HEK293T (cell line): ENCODE measurements around the gene ACRV1.

ENCODE experiments used
- CTCF ChIA-PET: fragments of 350-600 bp; formaldehyde crosslinking; extraction: SDS; loops from one replicate; lab custom pipeline; 2021; ENCODE audit warnings: antibody characterized with exemption, inconsistent platforms; lab: Yijun Ruan, JAX
- POLR2A ChIA-PET: fragments of 350-600 bp; formaldehyde crosslinking; extraction: SDS; loops from one replicate; lab custom pipeline; 2020; ENCODE audit warnings: antibody characterized with exemption, inconsistent platforms; lab: Yijun Ruan, JAX
- DNase-seq: peaks from one replicate; pipeline ENCODE4 v3.0.0; 2012; ENCODE audit warnings: mixed read lengths; ENCODE audit errors: extremely low spot score
- ARNT ChIP-seq: fragments of 450-650 bp; IDR thresholded peaks from 2 replicates; pipeline ENCODE4 v1.6.1; 2017; ENCODE audit warnings: mild to moderate bottlenecking
- BHLHE40 ChIP-seq: fragments of 450-650 bp; IDR thresholded peaks from 2 replicates; pipeline ENCODE4 v1.6.1; 2016; ENCODE audit warnings: mild to moderate bottlenecking, moderate library complexity, borderline replicate concordance
- CTBP1 ChIP-seq: fragments of 450-650 bp; IDR thresholded peaks from 2 replicates; pipeline ENCODE4 v1.6.1; 2016; ENCODE audit warnings: borderline replicate concordance
- ELF4 ChIP-seq: fragments of 450-650 bp; IDR thresholded peaks from 2 replicates; pipeline ENCODE4 v1.6.1; 2017; ENCODE audit warnings: antibody characterized with exemption
- FOXA1 ChIP-seq: fragments of 450-650 bp; IDR thresholded peaks from 2 replicates; pipeline ENCODE4 v1.6.1; 2016; ENCODE audit warnings: mild to moderate bottlenecking
- FOXK2 ChIP-seq: fragments of 450-650 bp; IDR thresholded peaks from 2 replicates; pipeline ENCODE4 v1.6.1; 2016; ENCODE audit warnings: mild to moderate bottlenecking
- FOXM1 ChIP-seq: fragments of 450-650 bp; IDR thresholded peaks from 2 replicates; pipeline ENCODE4 v1.6.1; 2017; ENCODE audit warnings: mild to moderate bottlenecking, borderline replicate concordance
- HDGF ChIP-seq: fragments of 450-650 bp; IDR thresholded peaks from 2 replicates; pipeline ENCODE4 v1.6.1; 2017; ENCODE audit warnings: antibody characterized with exemption, borderline replicate concordance
- L3MBTL2 ChIP-seq: fragments of 450-650 bp; conservative IDR thresholded peaks from 2 replicates; pipeline ENCODE4 v1.6.1; 2016; ENCODE audit warnings: mild to moderate bottlenecking
- LEF1 ChIP-seq: fragments of 450-650 bp; IDR thresholded peaks from 2 replicates; pipeline ENCODE4 v1.6.1; 2017; ENCODE audit warnings: mild to moderate bottlenecking, borderline replicate concordance
- NFRKB ChIP-seq: fragments of 450-650 bp; IDR thresholded peaks from 2 replicates; pipeline ENCODE4 v1.6.1; 2016; ENCODE audit warnings: mild to moderate bottlenecking, moderate library complexity
- PKNOX1 ChIP-seq: fragments of 450-650 bp; IDR thresholded peaks from 2 replicates; pipeline ENCODE4 v1.6.1; 2016
- SP1 ChIP-seq: fragments of 450-650 bp; IDR thresholded peaks from 2 replicates; pipeline ENCODE4 v1.6.1; 2017
- SUZ12 ChIP-seq: fragments of 450-650 bp; IDR thresholded peaks from 2 replicates; pipeline ENCODE4 v1.6.1; 2016; ENCODE audit warnings: mild to moderate bottlenecking
- TARDBP ChIP-seq: fragments of 450-650 bp; IDR thresholded peaks from 2 replicates; pipeline ENCODE4 v1.6.1; 2016
- ZNF384 ChIP-seq: fragments of 450-650 bp; IDR thresholded peaks from 2 replicates; pipeline ENCODE4 v1.6.1; 2016

The ACRV1 gene

GRCh38 chr11:125701018-125701610 lies 20.5 kb upstream of the ACRV1 start:
- ChIA-PET POLR2A (no interaction called here), CTCF (no interaction called here)
- TF ChIP-seq FOXA1 (no peak), ELF4 (no peak)
- DNase-seq, result no peak

GRCh38 chr11:125694951-125695350 lies 14.3 kb upstream of the ACRV1 start:
- no peak for DNase-seq
- TF ChIP-seq ZNF384, result no peak
- no peak for TF ChIP-seq NFRKB
- no peak for TF ChIP-seq SUZ12
- TF ChIP-seq SP1, result no peak
- TF ChIP-seq CTBP1, result no peak
- no peak for TF ChIP-seq ARNT
- no peak for TF ChIP-seq BHLHE40
- no peak for TF ChIP-seq TARDBP
- no peak for TF ChIP-seq FOXK2
- no peak for TF ChIP-seq L3MBTL2
- no peak for TF ChIP-seq FOXM1
- no peak for TF ChIP-seq PKNOX1
- TF ChIP-seq FOXA1, result no peak
- TF ChIP-seq HDGF, result no peak
- CTCF ChIA-PET, result interaction anchor here (0.6 kb wide), 1 partner anchor 651 kb away, joined by 3 read pairs; no protein-coding TSS in a partner anchor
- POLR2A ChIA-PET, result no interaction called here

- no peak for TF ChIP-seq L3MBTL2
- no peak for TF ChIP-seq HDGF
- TF ChIP-seq LEF1, result no peak
- TF ChIP-seq ELF4, result no peak
- TF ChIP-seq FOXK2, result no peak
- no peak for TF ChIP-seq NFRKB
- no peak for TF ChIP-seq FOXA1
- TF ChIP-seq BHLHE40, result no peak
- no peak for TF ChIP-seq SP1
- no peak for TF ChIP-seq TARDBP
- no peak for TF ChIP-seq PKNOX1
- no peak for TF ChIP-seq FOXM1
- no peak for TF ChIP-seq ARNT
- TF ChIP-seq SUZ12, result no peak
- TF ChIP-seq ZNF384, result no peak
- no peak for TF ChIP-seq CTBP1
- POLR2A ChIA-PET, result no interaction called here
- no peak for DNase-seq
- CTCF ChIA-PET, result no interaction called here
These were observed 12.2 kb upstream of the ACRV1 start for GRCh38 chr11:125692887-125693286.

- ChIA-PET POLR2A (no interaction called here), CTCF (no interaction called here)
- no peak for TF ChIP-seq CTBP1
- no peak for TF ChIP-seq FOXA1
- no peak for TF ChIP-seq FOXK2
- no peak for TF ChIP-seq NFRKB
- no peak for TF ChIP-seq TARDBP
- TF ChIP-seq SUZ12, result no peak
- TF ChIP-seq ZNF384, result no peak
- no peak for TF ChIP-seq BHLHE40
- no peak for DNase-seq
These were observed 9.4 kb upstream of the ACRV1 start for GRCh38 chr11:125690006-125690405.

GRCh38 chr11:125689274-125689859 lies 8.7 kb upstream of the ACRV1 start:
- ChIA-PET POLR2A (no interaction called here), CTCF (no interaction called here)
- TF ChIP-seq ARNT, result no peak
- no peak for TF ChIP-seq L3MBTL2
- DNase-seq, result no peak

- POLR2A ChIA-PET, result no interaction called here
- TF ChIP-seq L3MBTL2 (no peak), FOXK2 (no peak), NFRKB (no peak), ELF4 (no peak), LEF1 (no peak), HDGF (no peak), SUZ12 (no peak), FOXM1 (no peak), CTBP1 (no peak), ARNT (no peak), ZNF384 (no peak), SP1 (no peak), FOXA1 (no peak), PKNOX1 (no peak)
- no peak for DNase-seq
- CTCF ChIA-PET, result no interaction called here
These were observed 8.0 kb upstream of the ACRV1 start for GRCh38 chr11:125688632-125689031.

- no peak for TF ChIP-seq LEF1
- no peak for TF ChIP-seq SP1
- no peak for TF ChIP-seq TARDBP
- no peak for TF ChIP-seq PKNOX1
- DNase-seq, result no peak
- POLR2A ChIA-PET, result no interaction called here
- CTCF ChIA-PET, result no interaction called here
These were observed 7.4 kb upstream of the ACRV1 start for GRCh38 chr11:125688066-125688465.
